GM23338 (cell line): ENCODE results near the gene ARL2BP. TPM values are rescaled to one million over a fixed set of nuclear protein-coding genes. Genes with fewer than 3 reads are reported as not detected.

Experiments
- ATAC-seq: fragments of 200-7000 bp; cut with Tn5 transposase; 3 replicates; pipeline ENCODE4 v1.9.1; 2020
- DNase-seq: peaks from one replicate; pipeline ENCODE4 v3.0.0-alpha.2; 2015; ENCODE audit warnings: low spot score
- H2AFZ ChIP-seq: fragments of 200-600 bp; sonication (generic); 2 replicates; pipeline ENCODE4 v1.8.0; 2016; ENCODE audit warnings: antibody characterized with exemption, mild to moderate bottlenecking, moderate library complexity
- H3F3A ChIP-seq: fragments of 200-600 bp; sonication (generic); replicated peaks from 2 replicates; pipeline ENCODE4 v1.8.0; 2017; ENCODE audit warnings: antibody characterized with exemption, mixed run types, low read depth
- H3K27ac ChIP-seq: fragments of 200-600 bp; sonication (generic); 2 replicates; pipeline ENCODE4 v1.6.1; 2016; ENCODE audit warnings: low read depth
- H3K27me3 ChIP-seq: fragments of 200-600 bp; sonication (generic); 2 replicates; pipeline ENCODE4 v1.8.0; 2016; ENCODE audit warnings: mild to moderate bottlenecking, mixed run types, moderate library complexity; ENCODE audit not compliant: insufficient read depth
- H3K36me3 ChIP-seq: fragments of 200-600 bp; sonication (generic); 2 replicates; pipeline ENCODE4 v1.8.0; 2016; ENCODE audit warnings: mild to moderate bottlenecking; ENCODE audit not compliant: insufficient read depth
- H3K4me1 ChIP-seq: fragments of 200-600 bp; sonication (generic); 2 replicates; pipeline ENCODE4 v1.8.0; 2016; ENCODE audit warnings: mild to moderate bottlenecking, moderate library complexity; ENCODE audit not compliant: insufficient read depth
- H3K4me2 ChIP-seq: fragments of 200-600 bp; sonication (generic); 2 replicates; pipeline ENCODE4 v1.7.1; 2017; ENCODE audit warnings: mixed run types
- H3K4me3 ChIP-seq: fragments of 200-600 bp; sonication (generic); 2 replicates; pipeline ENCODE4 v1.6.1; 2016; ENCODE audit warnings: mixed run types
- H3K79me2 ChIP-seq: fragments of 200-600 bp; sonication (generic); replicated peaks from 2 replicates; pipeline ENCODE4 v1.8.0; 2017; ENCODE audit warnings: mild to moderate bottlenecking; ENCODE audit not compliant: insufficient read depth
- H3K9me2 ChIP-seq: fragments of 200-600 bp; sonication (generic); 2 replicates; pipeline ENCODE4 v1.8.0; 2017; ENCODE audit not compliant: insufficient read depth
- H4K20me1 ChIP-seq: fragments of 200-600 bp; sonication (generic); replicated peaks from 2 replicates; pipeline ENCODE4 v1.8.0; 2017; ENCODE audit warnings: mild to moderate bottlenecking; ENCODE audit not compliant: insufficient read depth
- H3K27ac Mint-ChIP-seq: 2 replicates; pipeline ENCODE4 v1.8.0; 2020; ENCODE audit warnings: inconsistent platforms, mild to moderate bottlenecking, moderate library complexity, mixed read lengths
- H3K27me3 Mint-ChIP-seq: 3 replicates; pipeline ENCODE4 v1.8.0; 2022; ENCODE audit warnings: low read depth, mild to moderate bottlenecking, moderate library complexity, mixed read lengths, inconsistent platforms; ENCODE audit not compliant: insufficient read depth, poor library complexity
- H3K36me3 Mint-ChIP-seq: 3 replicates; pipeline ENCODE4 v1.8.0; 2021; ENCODE audit warnings: low read depth, mild to moderate bottlenecking, inconsistent platforms, moderate library complexity, mixed read lengths
- H3K4me1 Mint-ChIP-seq: 3 replicates; pipeline ENCODE4 v1.8.0; 2020; ENCODE audit warnings: mild to moderate bottlenecking, inconsistent platforms, mixed read lengths
- H3K4me3 Mint-ChIP-seq: 3 replicates; pipeline ENCODE4 v1.8.0; 2021; ENCODE audit warnings: moderate library complexity, mild to moderate bottlenecking, inconsistent platforms, mixed read lengths
- H3K9me3 Mint-ChIP-seq: 3 replicates; pipeline ENCODE4 v1.8.0; 2020; ENCODE audit warnings: moderate library complexity, mild to moderate bottlenecking, inconsistent platforms, mixed read lengths
- CREB1 ChIP-seq: fragments of 250-450 bp; sonication (Bioruptor Pico); IDR thresholded peaks from 2 replicates; pipeline ENCODE4 v1.5.0; 2020; ENCODE audit warnings: low read depth, mild to moderate bottlenecking, moderate library complexity
- ETS1 ChIP-seq: IDR thresholded peaks from 2 replicates; pipeline ENCODE4 v1.6.1; 2016; ENCODE audit warnings: antibody characterized with exemption
- EZH2 ChIP-seq: fragments of 200-600 bp; sonication (generic); IDR thresholded peaks from one replicate; pipeline ENCODE4 v1.8.0; 2017; ENCODE audit warnings: antibody characterized with exemption, mild to moderate bottlenecking, low read depth; ENCODE audit not compliant: unreplicated experiment
- EZH2phosphoT487 ChIP-seq: fragments of 200-600 bp; sonication (generic); IDR thresholded peaks from one replicate; pipeline ENCODE4 v1.8.1; 2018; ENCODE audit warnings: antibody characterized with exemption; ENCODE audit not compliant: unreplicated experiment
- JUNB ChIP-seq: IDR thresholded peaks from one replicate; pipeline ENCODE4 v1.6.1; 2016; ENCODE audit warnings: antibody characterized with exemption; ENCODE audit not compliant: unreplicated experiment
- NANOG ChIP-seq: IDR thresholded peaks from 2 replicates; pipeline ENCODE4 v1.6.1; 2016; ENCODE audit warnings: antibody characterized with exemption, borderline replicate concordance
- POLR2AphosphoS5 ChIP-seq: IDR thresholded peaks from 2 replicates; pipeline ENCODE4 v1.6.1; 2016; ENCODE audit warnings: antibody characterized with exemption, low read depth
- REST ChIP-seq: IDR thresholded peaks from one replicate; pipeline ENCODE4 v1.6.1; 2018; ENCODE audit warnings: antibody characterized with exemption; ENCODE audit not compliant: unreplicated experiment
- STAT1 ChIP-seq: IDR thresholded peaks from one replicate; pipeline ENCODE4 v1.6.1; 2016; ENCODE audit warnings: antibody characterized with exemption; ENCODE audit not compliant: unreplicated experiment
- ZNF114 ChIP-seq: fragments of 250-450 bp; sonication (Bioruptor Pico); IDR thresholded peaks from 2 replicates; pipeline ENCODE4 v1.5.0; 2020; ENCODE audit warnings: mild to moderate bottlenecking, moderate library complexity
- ZNF331 ChIP-seq: fragments of 250-450 bp; sonication (Bioruptor Pico); IDR thresholded peaks from 2 replicates; pipeline ENCODE4 v1.5.0; 2020; ENCODE audit warnings: low read depth, mild to moderate bottlenecking, moderate library complexity
- ZNF462 ChIP-seq: fragments of 250-450 bp; sonication (Bioruptor Pico); IDR thresholded peaks from 2 replicates; pipeline ENCODE4 v1.5.0; 2020; ENCODE audit warnings: mild to moderate bottlenecking, moderate library complexity
- polyA plus RNA-seq: library from polyadenylated mRNA; unstranded; fragments of >200 nt; fragmentation: Nextera tagmentation; extraction: Ambion mirVana; gene quantifications from 2 replicates; pipeline ENCODE4 v1.2.1, GENCODE V29; 2016
- total RNA-seq: library from RNA; depleted of rRNA; stranded (reverse); fragments of >200 nt; shearing (Covaris generic); gene quantifications from 2 replicates; pipeline ENCODE4 v1.2.3, GENCODE V29; 2014
- TF ChIP-seq, protein P1 (sequence below), 2 experiments: fragments of 200-600 bp in 1 of 2; sonication (generic) in 1 of 2; conservative IDR thresholded peaks; 2 replicates each; pipeline versions ENCODE4 v1.5.1 to v1.6.1; 2016 to 2017; ENCODE audit warnings: antibody characterized with exemption in 2 of 2, low read depth in 2 of 2, mild to moderate bottlenecking in 2 of 2, moderate library complexity in 1 of 2

Gene ARL2BP
- total and polyA plus RNA-seq, 2 experiments from 2014 or later, result 10.3 to 13.4 TPM

DNA sequence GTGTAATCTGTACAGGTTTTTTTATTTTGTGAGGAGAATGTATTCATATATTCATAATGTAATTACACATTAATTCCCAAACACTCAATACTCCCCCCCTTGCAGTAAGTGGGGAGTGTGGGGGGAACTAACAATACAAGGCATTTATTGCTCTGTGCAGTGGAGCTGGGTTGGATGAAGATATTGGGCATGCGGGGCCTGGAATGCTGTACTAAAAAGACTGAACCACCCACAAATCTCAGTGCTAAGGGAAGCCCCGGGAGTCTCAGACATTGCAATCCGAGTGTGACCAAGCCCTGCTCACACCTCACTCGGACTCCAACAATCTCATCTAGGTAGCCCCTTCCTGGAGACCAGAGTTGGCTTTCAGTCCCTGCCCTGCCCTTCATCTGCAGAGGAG, 33.4 kb downstream of the ARL2BP start:
- Mint-ChIP-seq H3K4me1 (peaks cover 8% of the 10 kb centered on the region; the same call in 2 of the 3 replicates), H3K9me3 (no peaks in the 10 kb centered on the region), H3K4me3 (no peak overlapping the region), H3K27me3 (peaks cover 16% of the 10 kb centered on the region), H3K27ac (no peak overlapping the region), H3K36me3 (no peaks in the 10 kb centered on the region)
- DNase-seq (no peak), ATAC-seq (no peak)
- Histone ChIP-seq H3F3A (no peaks in the 10 kb centered on the region), H3K27ac (no peak overlapping the region), H3K79me2 (no peaks in the 10 kb centered on the region), H3K9me2 (no peaks in the 10 kb centered on the region), H3K4me1 (no peaks in the 10 kb centered on the region), H3K4me3 (no peak overlapping the region), H4K20me1 (no peaks in the 10 kb centered on the region), H3K27me3 (peaks cover 14% of the 10 kb centered on the region), H3K4me2 (no peak overlapping the region), H3K36me3 (no peaks in the 10 kb centered on the region), H2AFZ (no peak overlapping the region)
- TF ChIP-seq REST (no peak), EZH2phosphoT487 (no peak), JUNB (no peak), ZNF462 (CRISPR knock-in tag) (no peak), NANOG (no peak), ZNF331 (CRISPR knock-in tag) (no peak), ZNF114 (CRISPR knock-in tag) (no peak), CREB1 (CRISPR knock-in tag) (no peak), STAT1 (no peak), EZH2 (no peak), ETS1 (no peak), POLR2AphosphoS5 (no peak)
- TF ChIP-seq, protein P1, sequence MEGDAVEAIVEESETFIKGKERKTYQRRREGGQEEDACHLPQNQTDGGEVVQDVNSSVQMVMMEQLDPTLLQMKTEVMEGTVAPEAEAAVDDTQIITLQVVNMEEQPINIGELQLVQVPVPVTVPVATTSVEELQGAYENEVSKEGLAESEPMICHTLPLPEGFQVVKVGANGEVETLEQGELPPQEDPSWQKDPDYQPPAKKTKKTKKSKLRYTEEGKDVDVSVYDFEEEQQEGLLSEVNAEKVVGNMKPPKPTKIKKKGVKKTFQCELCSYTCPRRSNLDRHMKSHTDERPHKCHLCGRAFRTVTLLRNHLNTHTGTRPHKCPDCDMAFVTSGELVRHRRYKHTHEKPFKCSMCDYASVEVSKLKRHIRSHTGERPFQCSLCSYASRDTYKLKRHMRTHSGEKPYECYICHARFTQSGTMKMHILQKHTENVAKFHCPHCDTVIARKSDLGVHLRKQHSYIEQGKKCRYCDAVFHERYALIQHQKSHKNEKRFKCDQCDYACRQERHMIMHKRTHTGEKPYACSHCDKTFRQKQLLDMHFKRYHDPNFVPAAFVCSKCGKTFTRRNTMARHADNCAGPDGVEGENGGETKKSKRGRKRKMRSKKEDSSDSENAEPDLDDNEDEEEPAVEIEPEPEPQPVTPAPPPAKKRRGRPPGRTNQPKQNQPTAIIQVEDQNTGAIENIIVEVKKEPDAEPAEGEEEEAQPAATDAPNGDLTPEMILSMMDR (conservative IDR thresholded peaks at IDR 0.05; ENCODE audit: low read depth in 2 of 2), result no peak
